WTC11 (cell line): Measurements from ENCODE around the gene VSIG4. TPM values are rescaled to one million over a fixed set of nuclear protein-coding genes. Genes with fewer than 3 reads are reported as not detected.

Source experiments
- ATAC-seq: fragments of 200-7000 bp; cut with Tn5 transposase; 2 replicates; pipeline ENCODE4 v1.10.0; 2021; ENCODE audit warnings: mild to moderate bottlenecking, moderate library complexity
- CTCF ChIA-PET: fragments of 300-600 bp; sonication (Branson Sonifier 250); formaldehyde crosslinking; loops from one replicate; lab custom pipeline; 2021; ENCODE audit warnings: antibody characterized with exemption; lab: Charles Lee
- POLR2A ChIA-PET: fragments of 350-600 bp; sonication (Branson Sonifier 250); formaldehyde crosslinking; loops from one replicate; lab custom pipeline; 2021; ENCODE audit warnings: antibody characterized with exemption; lab: Charles Lee
- DNase-seq: peaks from one replicate; pipeline ENCODE4 v3.0.0; 2021; ENCODE audit warnings: low spot score
- H3K27ac Mint-ChIP-seq: 2 replicates; pipeline ENCODE4 v1.8.0; 2021; ENCODE audit warnings: mixed read lengths
- H3K27me3 Mint-ChIP-seq: 2 replicates; pipeline ENCODE4 v1.8.0; 2021; ENCODE audit warnings: low read depth, mild to moderate bottlenecking, moderate library complexity, mixed read lengths
- H3K36me3 Mint-ChIP-seq: 2 replicates; pipeline ENCODE4 v1.8.0; 2021; ENCODE audit warnings: mixed read lengths
- H3K4me1 Mint-ChIP-seq: 2 replicates; pipeline ENCODE4 v1.8.0; 2022; ENCODE audit warnings: mixed read lengths
- H3K4me3 Mint-ChIP-seq: 2 replicates; pipeline ENCODE4 v1.8.0; 2021; ENCODE audit warnings: mild to moderate bottlenecking, moderate library complexity, mixed read lengths
- H3K9me3 Mint-ChIP-seq: 2 replicates; pipeline ENCODE4 v1.8.0; 2021; ENCODE audit warnings: mixed read lengths
- AFF4 ChIP-seq: sonication (generic); formaldehyde crosslinking; IDR thresholded peaks from 2 replicates; pipeline ENCODE4 v1.8.1; 2023; ENCODE audit warnings: mild to moderate bottlenecking, missing genetic modification reagents, borderline replicate concordance
- AR ChIP-seq: fragments of 250-450 bp; sonication (Bioruptor Pico); IDR thresholded peaks from 2 replicates; pipeline ENCODE4 v1.9.0; 2021; ENCODE audit warnings: mild to moderate bottlenecking
- E2F4 ChIP-seq: sonication (generic); formaldehyde crosslinking; IDR thresholded peaks from 2 replicates; pipeline ENCODE4 v1.8.1; 2022; ENCODE audit warnings: low read depth, mild to moderate bottlenecking, moderate library complexity, missing genetic modification reagents, borderline replicate concordance
- ERG ChIP-seq: fragments of 250-450 bp; sonication (Bioruptor Pico); IDR thresholded peaks from 2 replicates; pipeline ENCODE4 v1.8.0; 2021; ENCODE audit warnings: mild to moderate bottlenecking
- ETV6 ChIP-seq: sonication (generic); formaldehyde crosslinking; IDR thresholded peaks from 2 replicates; pipeline ENCODE4 v1.8.1; 2022; ENCODE audit warnings: mild to moderate bottlenecking, missing genetic modification reagents
- FOXP1 ChIP-seq: sonication (generic); formaldehyde crosslinking; IDR thresholded peaks from 2 replicates; pipeline ENCODE4 v1.8.0; 2022; ENCODE audit warnings: missing genetic modification reagents, mild to moderate bottlenecking, moderate library complexity, borderline replicate concordance
- GABPB1 ChIP-seq: sonication (generic); formaldehyde crosslinking; IDR thresholded peaks from 2 replicates; pipeline ENCODE4 v1.8.1; 2023; ENCODE audit warnings: mild to moderate bottlenecking, missing genetic modification reagents
- HMGA2 ChIP-seq: fragments of 250-450 bp; sonication (Bioruptor Pico); IDR thresholded peaks from 2 replicates; pipeline ENCODE4 v1.4.0; 2021; ENCODE audit warnings: mild to moderate bottlenecking, moderate library complexity
- NFATC4 ChIP-seq: fragments of 250-450 bp; sonication (Bioruptor Pico); IDR thresholded peaks from 2 replicates; pipeline ENCODE4 v1.9.0; 2021; ENCODE audit warnings: mild to moderate bottlenecking
- NR2C2 ChIP-seq: sonication (generic); formaldehyde crosslinking; IDR thresholded peaks from 2 replicates; pipeline ENCODE4 v1.8.0; 2022; ENCODE audit warnings: mild to moderate bottlenecking, missing genetic modification reagents
- OVOL2 ChIP-seq: fragments of 250-450 bp; sonication (Bioruptor Pico); IDR thresholded peaks from 2 replicates; pipeline ENCODE4 v1.9.0; 2021; ENCODE audit warnings: mild to moderate bottlenecking, borderline replicate concordance
- PRDM15 ChIP-seq: sonication (generic); formaldehyde crosslinking; IDR thresholded peaks from 2 replicates; pipeline ENCODE4 v1.8.0; 2022; ENCODE audit warnings: missing genetic modification reagents
- RORB ChIP-seq: fragments of 250-450 bp; sonication (Bioruptor Pico); IDR thresholded peaks from 2 replicates; pipeline ENCODE4 v1.9.0; 2021; ENCODE audit warnings: mild to moderate bottlenecking
- SOX15 ChIP-seq: fragments of 250-450 bp; sonication (Bioruptor Pico); IDR thresholded peaks from 2 replicates; pipeline ENCODE4 v1.9.0; 2021; ENCODE audit warnings: mild to moderate bottlenecking
- USF1 ChIP-seq: sonication (generic); formaldehyde crosslinking; IDR thresholded peaks from 2 replicates; pipeline ENCODE4 v1.8.0; 2022; ENCODE audit warnings: mild to moderate bottlenecking, missing genetic modification reagents
- USF2 ChIP-seq: sonication (generic); formaldehyde crosslinking; IDR thresholded peaks from 2 replicates; pipeline ENCODE4 v1.8.1; 2023; ENCODE audit warnings: mild to moderate bottlenecking, missing genetic modification reagents, moderate library complexity
- ZNF423 ChIP-seq: fragments of 250-450 bp; sonication (Bioruptor Pico); IDR thresholded peaks from 2 replicates; pipeline ENCODE4 v2.1.2; 2022; ENCODE audit warnings: mild to moderate bottlenecking, moderate library complexity
- ZNF512 ChIP-seq: sonication (generic); formaldehyde crosslinking; IDR thresholded peaks from 2 replicates; pipeline ENCODE4 v1.8.1; 2022; ENCODE audit warnings: missing genetic modification reagents, borderline replicate concordance
- total RNA-seq: library from RNA; stranded (reverse); gene quantifications from 3 replicates; pipeline ENCODE4 v1.2.3, GENCODE V29; 2021

VSIG4 gene
- total RNA-seq, 1 experiment from 2014 or later, result 0.24 TPM

GRCh38 chrX:66014084-66014483, 25.8 kb downstream of the VSIG4 start:
- ATAC-seq, result no peak
- peaks cover 5% of the 10 kb centered on the region for H3K4me1 Mint-ChIP-seq
- TF ChIP-seq ZNF512 (CRISPR knock-in tag) (no peak), OVOL2 (CRISPR knock-in tag) (no peak), ERG (no peak)
- TF ChIP-seq, all 79 proteins: peak for 0
- no peaks in the 10 kb centered on the region for H3K27me3 Mint-ChIP-seq
- no peak overlapping the region for H3K4me3 Mint-ChIP-seq
- ChIA-PET CTCF (no interaction called here), POLR2A (no interaction called here)
- H3K27ac Mint-ChIP-seq, result no peak overlapping the region
- DNase-seq, result no peak
- H3K9me3 Mint-ChIP-seq, result no peaks in the 10 kb centered on the region
- no peaks in the 10 kb centered on the region for H3K36me3 Mint-ChIP-seq

- peaks cover 5% of the 10 kb centered on the region for H3K4me1 Mint-ChIP-seq
- POLR2A ChIA-PET, result no interaction called here
- no peaks in the 10 kb centered on the region for H3K36me3 Mint-ChIP-seq
- ATAC-seq (no peak), DNase-seq (no peak)
- no peaks in the 10 kb centered on the region for H3K27me3 Mint-ChIP-seq
- CTCF ChIA-PET, result no interaction called here
- H3K4me3 Mint-ChIP-seq, result no peak overlapping the region
- no peak overlapping the region for H3K27ac Mint-ChIP-seq
- H3K9me3 Mint-ChIP-seq, result no peaks in the 10 kb centered on the region
- TF ChIP-seq ZNF423 (CRISPR knock-in tag) (no peak), AFF4 (CRISPR knock-in tag) (no peak), SOX15 (no peak), RORB (CRISPR knock-in tag) (no peak), ETV6 (CRISPR knock-in tag) (no peak), FOXP1 (CRISPR knock-in tag) (no peak), PRDM15 (no peak), E2F4 (CRISPR knock-in tag) (no peak), USF1 (CRISPR knock-in tag) (no peak), HMGA2 (CRISPR knock-in tag) (no peak), GABPB1 (CRISPR knock-in tag) (no peak), NR2C2 (CRISPR knock-in tag) (no peak), USF2 (CRISPR knock-in tag) (no peak), AR (CRISPR knock-in tag) (no peak), NFATC4 (CRISPR knock-in tag) (no peak)
These were observed 26.6 kb downstream of the VSIG4 start for GRCh38 chrX:66013194-66013816.
